Esophagus muscularis mucosa (tissue), 4 donors: ENCODE data around the gene RCBTB1. TPM values are rescaled to one million over a fixed set of nuclear protein-coding genes. Genes with fewer than 3 reads are reported as not detected.

Experiments
- DNase-seq: peaks from one replicate; pipeline ENCODE4 v3.0.0-alpha.2; 2017; ENCODE audit errors: extremely low spot score
- H3K27ac ChIP-seq, 4 donors: fragments of 200-600 bp; sonication (generic); replicated peaks in 1 of 4; 1 replicate in 3 of 4; 2 replicates in 1 of 4; pipeline ENCODE4 v1.5.1; 2016 to 2019; ENCODE audit warnings: mild to moderate bottlenecking in 1 of 4
- H3K27me3 ChIP-seq, 4 donors: fragments of 200-600 bp; sonication (generic); one replicate each; pipeline versions ENCODE4 v1.5.1 to v1.6.0; 2016 to 2019
- H3K36me3 ChIP-seq, 4 donors: fragments of 200-600 bp; sonication (generic); one replicate each; pipeline ENCODE4 v1.5.1; 2016 to 2019
- H3K4me1 ChIP-seq, 4 donors: fragments of 200-600 bp; sonication (generic); one replicate each; pipeline ENCODE4 v1.5.1; 2016 to 2019
- H3K4me3 ChIP-seq, 4 donors: fragments of 200-600 bp; sonication (generic); 1 replicate in 2 of 4; 2 replicates in 2 of 4; pipeline ENCODE4 v1.5.1; 2016 to 2019; ENCODE audit warnings: mild to moderate bottlenecking in 4 of 4, moderate library complexity in 1 of 4
- H3K9me3 ChIP-seq, 4 donors: fragments of 200-600 bp; sonication (generic); 1 replicate in 3 of 4; 2 replicates in 1 of 4; pipeline ENCODE4 v1.5.1; 2016 to 2019
- EP300 ChIP-seq: sonication (generic); formaldehyde crosslinking; IDR thresholded peaks from one replicate; pipeline ENCODE4 v1.6.1; 2017; ENCODE audit warnings: antibody characterized with exemption
- POLR2A ChIP-seq: fragments of 450-650 bp; IDR thresholded peaks from one replicate; pipeline ENCODE4 v1.6.1; 2017; ENCODE audit warnings: antibody characterized with exemption, moderate library complexity, mild to moderate bottlenecking, low read depth
- POLR2AphosphoS5 ChIP-seq, 2 donors: sonication (generic); formaldehyde crosslinking; IDR thresholded peaks; one replicate each; pipeline ENCODE4 v1.6.1; 2017; ENCODE audit warnings: antibody characterized with exemption in 2 of 2
- WGBS: methylation state at CpG from one replicate; pipeline ENCODE4 v1.1.5; 2018; 5-methylcytosine and 5-hydroxymethylcytosine counted together
- intact Hi-C: fragments of 100-400 bp; cut with DNase I; formaldehyde crosslinking; loops from one replicate; pipeline ENCODE4 v1.15.1; 2023
- total RNA-seq, 4 donors: library from RNA; depleted of rRNA; stranded (reverse); fragments of >200 nt; gene quantifications; one replicate each; pipeline versions ENCODE4 v1.1.0 to v1.2.1, GENCODE V29; 2016
- TF ChIP-seq, protein P1 (sequence below), 3 experiments: fragments of 200-600 bp in 2 of 3; fragments of 450-650 bp in 1 of 3; sonication (generic) in 2 of 3; IDR thresholded peaks; one replicate each; pipeline ENCODE4 v1.5.1; 2017 to 2019; ENCODE audit warnings: antibody characterized with exemption in 3 of 3, mild to moderate bottlenecking in 2 of 3, moderate library complexity in 1 of 3

Gene RCBTB1
- total RNA-seq = 10 to 100 TPM; 11.1 to 14.7 (median 12.3) TPM

DNA sequence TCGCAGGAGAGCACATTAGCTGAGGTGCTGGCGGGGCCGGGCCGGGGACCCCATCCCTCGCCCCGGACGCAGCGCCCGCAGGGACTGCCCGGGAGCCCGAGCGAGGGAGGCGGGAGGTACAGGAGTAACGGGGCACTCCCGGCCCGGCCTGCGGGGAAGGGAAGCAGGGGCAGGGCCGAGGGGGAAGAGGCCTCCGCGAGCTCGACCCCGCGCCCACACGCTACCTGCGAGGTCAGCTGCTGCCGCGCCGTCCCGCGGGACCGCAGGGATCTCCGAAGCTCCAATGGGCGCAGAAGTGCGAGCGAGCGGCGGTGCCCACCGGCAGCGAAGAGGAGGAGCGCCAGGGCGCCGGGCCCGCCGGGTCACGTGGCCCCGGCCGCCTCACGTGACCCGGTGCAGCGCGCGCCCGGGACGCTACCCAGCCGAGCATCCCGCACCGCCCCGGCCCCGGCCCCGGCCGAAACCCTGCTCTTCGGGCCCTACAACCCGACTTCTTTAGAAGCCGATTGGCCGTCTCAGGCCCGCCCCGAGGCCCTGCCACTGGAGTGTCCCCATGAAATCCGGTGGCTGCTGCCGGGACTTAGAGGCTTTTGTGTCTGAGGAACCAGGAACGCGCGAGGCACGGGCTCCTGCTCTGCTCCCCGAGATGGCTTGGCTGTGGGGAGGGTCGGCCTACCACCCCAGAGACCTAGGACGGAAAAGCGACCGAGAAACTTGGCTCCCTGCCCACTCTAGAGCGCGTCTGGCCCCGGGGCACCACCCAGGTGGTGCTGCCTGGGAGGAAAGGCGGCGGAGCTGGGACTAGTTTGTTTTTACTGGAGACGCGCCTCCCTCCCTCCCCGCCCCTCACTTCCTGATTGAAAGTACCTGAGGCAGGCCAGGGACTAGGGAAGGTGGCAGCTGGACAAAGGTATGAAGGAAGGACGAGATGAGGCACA is at the start of gene RCBTB1:
TSS of gene RCBTB1 (minus strand) at position 339 of the 938 bp plus-strand sequence. CDS start 18,279 bp downstream, outside the sequence.
- peak within 1 kb of the TSS; percentile 80 to 99 (median 92) for H3K4me3 ChIP-seq
- peaks cover 14 to 27% (median 25%) of the 10 kb centered on the region in 4 donors for H3K4me1 ChIP-seq
- 0% methylated on average over 6 of the region's 87 CpGs for WGBS
- DNase-seq = peak; percentile 94
- H3K36me3 ChIP-seq = peaks cover 0 to 23% (median 1%) of the 10 kb centered on the region in 4 donors
- no peaks in the 10 kb centered on the region for H3K27me3 ChIP-seq
- intact Hi-C loops = no loop called here
- TF ChIP-seq, protein P1, sequence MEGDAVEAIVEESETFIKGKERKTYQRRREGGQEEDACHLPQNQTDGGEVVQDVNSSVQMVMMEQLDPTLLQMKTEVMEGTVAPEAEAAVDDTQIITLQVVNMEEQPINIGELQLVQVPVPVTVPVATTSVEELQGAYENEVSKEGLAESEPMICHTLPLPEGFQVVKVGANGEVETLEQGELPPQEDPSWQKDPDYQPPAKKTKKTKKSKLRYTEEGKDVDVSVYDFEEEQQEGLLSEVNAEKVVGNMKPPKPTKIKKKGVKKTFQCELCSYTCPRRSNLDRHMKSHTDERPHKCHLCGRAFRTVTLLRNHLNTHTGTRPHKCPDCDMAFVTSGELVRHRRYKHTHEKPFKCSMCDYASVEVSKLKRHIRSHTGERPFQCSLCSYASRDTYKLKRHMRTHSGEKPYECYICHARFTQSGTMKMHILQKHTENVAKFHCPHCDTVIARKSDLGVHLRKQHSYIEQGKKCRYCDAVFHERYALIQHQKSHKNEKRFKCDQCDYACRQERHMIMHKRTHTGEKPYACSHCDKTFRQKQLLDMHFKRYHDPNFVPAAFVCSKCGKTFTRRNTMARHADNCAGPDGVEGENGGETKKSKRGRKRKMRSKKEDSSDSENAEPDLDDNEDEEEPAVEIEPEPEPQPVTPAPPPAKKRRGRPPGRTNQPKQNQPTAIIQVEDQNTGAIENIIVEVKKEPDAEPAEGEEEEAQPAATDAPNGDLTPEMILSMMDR (IDR thresholded peaks at IDR 0.05) = no peak
- TF ChIP-seq POLR2A (peak; percentile 10), EP300 (no peak), POLR2AphosphoS5 (IDR thresholded peaks at IDR 0.05) (peak; percentile 50 to 71)
- H3K9me3 ChIP-seq = no peaks in the 10 kb centered on the region
- H3K27ac ChIP-seq = peak within 1 kb of the TSS; percentile 85 to 88 (median 88)

DNA sequence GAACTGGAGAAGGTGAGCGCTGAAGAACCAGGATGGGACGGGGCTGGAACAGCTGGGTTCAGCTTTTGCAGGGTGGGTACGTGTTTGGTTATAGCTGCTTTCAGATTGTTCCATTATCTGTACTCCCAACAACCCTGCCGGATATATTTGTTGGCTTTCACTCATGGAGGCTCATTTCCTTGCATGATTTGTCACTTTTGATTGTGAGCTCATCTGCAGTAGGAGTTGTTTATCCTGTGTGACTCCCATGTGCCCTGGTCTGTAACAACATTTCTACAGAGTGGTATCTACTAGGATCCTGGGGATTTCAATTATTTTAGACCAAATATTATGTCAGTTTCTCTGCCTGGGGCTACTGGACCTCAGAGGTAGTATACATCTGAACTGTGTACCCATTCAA is 48.4 kb upstream of the RCBTB1 start:
- Histone ChIP-seq H3K36me3 (no peaks in the 10 kb centered on the region), H3K9me3 (no peaks in the 10 kb centered on the region), H3K4me3 (no peak overlapping the region), H3K4me1 (peaks cover 0 to 8% (median 0%) of the 10 kb centered on the region in 4 donors), H3K27ac (no peak overlapping the region), H3K27me3 (no peaks in the 10 kb centered on the region)
- TF ChIP-seq, protein P1 (IDR thresholded peaks at IDR 0.05) = no peak
- TF ChIP-seq POLR2A (no peak), EP300 (no peak), POLR2AphosphoS5 (IDR thresholded peaks at IDR 0.05) (no peak)
- 83% methylated on average over 4 of the region's 4 CpGs for WGBS
- intact Hi-C loops = no loop called here
- no peak for DNase-seq

DNA sequence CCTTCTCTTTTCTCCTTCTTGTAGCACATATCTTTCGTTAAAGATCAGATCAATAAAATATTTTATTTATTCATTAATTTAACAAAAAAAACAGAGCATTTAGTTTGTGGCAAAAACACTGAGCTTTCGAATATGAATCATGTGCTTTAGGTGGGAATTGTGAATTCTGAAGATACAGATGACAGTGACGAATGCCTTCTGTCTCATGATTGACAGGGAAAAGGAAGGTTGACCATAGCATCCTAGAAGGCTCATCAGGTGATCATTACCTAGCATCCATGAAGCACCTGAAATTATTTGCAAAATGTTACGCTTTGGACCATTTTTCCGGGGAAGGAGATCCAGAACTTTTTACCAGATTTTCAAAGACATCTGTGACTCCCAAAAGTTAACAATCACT is 46.8 kb upstream of the RCBTB1 start:
- Histone ChIP-seq H3K27ac (no peak overlapping the region), H3K9me3 (no peaks in the 10 kb centered on the region), H3K4me1 (peaks cover 0 to 9% (median 0%) of the 10 kb centered on the region in 4 donors), H3K27me3 (no peaks in the 10 kb centered on the region), H3K36me3 (no peaks in the 10 kb centered on the region), H3K4me3 (no peak overlapping the region)
- TF ChIP-seq POLR2AphosphoS5 (IDR thresholded peaks at IDR 0.05) (no peak), POLR2A (no peak), EP300 (no peak)
- TF ChIP-seq, protein P1 (IDR thresholded peaks at IDR 0.05) = no peak
- WGBS = 96% methylated on average over 5 of the region's 5 CpGs
- DNase-seq = no peak
- intact Hi-C loops = no loop called here

DNA sequence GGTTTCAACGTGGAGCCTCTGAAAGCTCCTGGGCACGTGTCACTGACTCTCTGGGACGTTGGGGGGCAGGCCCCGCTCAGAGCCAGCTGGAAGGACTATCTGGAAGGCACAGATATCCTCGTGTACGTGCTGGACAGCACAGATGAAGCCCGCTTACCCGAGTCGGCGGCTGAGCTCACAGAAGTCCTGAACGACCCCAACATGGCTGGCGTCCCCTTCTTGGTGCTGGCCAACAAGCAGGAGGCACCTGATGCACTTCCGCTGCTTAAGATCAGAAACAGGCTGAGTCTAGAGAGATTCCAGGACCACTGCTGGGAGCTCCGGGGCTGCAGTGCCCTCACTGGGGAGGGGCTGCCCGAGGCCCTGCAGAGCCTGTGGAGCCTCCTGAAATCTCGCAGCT is 45.2 kb upstream of the RCBTB1 start:
- no peaks in the 10 kb centered on the region for H3K9me3 ChIP-seq
- 75% methylated on average over 1 of the region's 16 CpGs for WGBS
- H3K36me3 ChIP-seq = no peaks in the 10 kb centered on the region
- TF ChIP-seq POLR2A (no peak), EP300 (no peak), POLR2AphosphoS5 (IDR thresholded peaks at IDR 0.05) (no peak)
- TF ChIP-seq, protein P1 (IDR thresholded peaks at IDR 0.05) = no peak
- no peak for DNase-seq
- H3K27ac ChIP-seq = no peak overlapping the region
- no peaks in the 10 kb centered on the region for H3K27me3 ChIP-seq
- H3K4me3 ChIP-seq = no peak overlapping the region
- intact Hi-C loops = no loop called here
- H3K4me1 ChIP-seq = peaks cover 0 to 9% (median 0%) of the 10 kb centered on the region in 4 donors
